Islet of Langerhans (tissue), 1 donor: ENCODE data around the gene LSP1.
"Not testable (repeated sequence)": the region's sequence is repeated elsewhere in the genome, so short reads cannot be mapped to it uniquely, and the experiment has no call there.

Experiments
- FAIRE-seq: peaks from one replicate; lab custom pipeline; 2011; peaks lifted over from hg19 to GRCh38; lab: Jason Lieb, UNC

LSP1 gene

DNA sequence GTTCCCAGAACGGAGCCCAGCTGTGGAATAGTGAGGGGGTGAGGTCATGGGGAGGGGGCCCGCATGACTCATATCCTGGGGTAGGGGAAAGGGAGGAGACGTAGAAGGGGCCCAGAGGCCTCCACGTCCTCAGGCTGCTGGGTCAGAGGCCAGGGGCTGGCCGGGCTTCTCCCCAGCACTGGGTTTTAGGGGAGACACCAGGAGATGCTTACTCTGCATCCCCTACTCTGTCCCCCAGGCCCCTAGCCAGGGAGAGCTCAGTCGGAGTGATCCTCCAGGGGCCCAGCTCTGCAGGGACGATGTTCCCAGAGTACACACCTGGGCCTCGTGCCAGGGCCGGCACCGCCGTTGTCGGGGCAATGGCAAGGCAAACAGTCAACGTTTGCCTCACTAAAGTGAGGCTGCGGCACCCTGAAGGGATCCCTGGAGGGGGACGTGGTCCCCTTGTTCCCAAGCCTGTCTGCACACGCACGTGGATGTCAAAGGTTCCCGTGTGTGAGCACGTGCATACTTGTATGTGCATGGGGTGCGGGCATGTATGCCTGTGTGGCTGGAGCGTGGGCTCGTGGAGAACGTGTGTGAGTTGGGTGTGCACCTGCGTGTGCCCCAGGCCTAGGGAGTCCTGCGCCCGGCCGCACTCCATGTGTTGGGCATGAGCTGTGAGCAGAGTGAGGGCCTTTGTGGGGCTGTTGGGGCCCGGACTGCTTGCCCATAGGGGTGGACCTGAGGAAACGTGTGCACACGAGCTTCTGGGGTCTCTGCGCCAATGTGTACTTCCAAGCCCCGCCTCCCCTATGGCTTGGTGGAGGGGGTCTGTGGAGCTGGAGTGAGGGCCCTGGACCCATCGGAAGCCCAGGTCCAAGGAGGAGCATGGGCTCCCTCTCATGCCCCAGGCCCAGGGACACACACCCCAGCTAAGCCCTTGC, 24.6 kb downstream of the LSP1 start:
- FAIRE-seq, result no peak

DNA sequence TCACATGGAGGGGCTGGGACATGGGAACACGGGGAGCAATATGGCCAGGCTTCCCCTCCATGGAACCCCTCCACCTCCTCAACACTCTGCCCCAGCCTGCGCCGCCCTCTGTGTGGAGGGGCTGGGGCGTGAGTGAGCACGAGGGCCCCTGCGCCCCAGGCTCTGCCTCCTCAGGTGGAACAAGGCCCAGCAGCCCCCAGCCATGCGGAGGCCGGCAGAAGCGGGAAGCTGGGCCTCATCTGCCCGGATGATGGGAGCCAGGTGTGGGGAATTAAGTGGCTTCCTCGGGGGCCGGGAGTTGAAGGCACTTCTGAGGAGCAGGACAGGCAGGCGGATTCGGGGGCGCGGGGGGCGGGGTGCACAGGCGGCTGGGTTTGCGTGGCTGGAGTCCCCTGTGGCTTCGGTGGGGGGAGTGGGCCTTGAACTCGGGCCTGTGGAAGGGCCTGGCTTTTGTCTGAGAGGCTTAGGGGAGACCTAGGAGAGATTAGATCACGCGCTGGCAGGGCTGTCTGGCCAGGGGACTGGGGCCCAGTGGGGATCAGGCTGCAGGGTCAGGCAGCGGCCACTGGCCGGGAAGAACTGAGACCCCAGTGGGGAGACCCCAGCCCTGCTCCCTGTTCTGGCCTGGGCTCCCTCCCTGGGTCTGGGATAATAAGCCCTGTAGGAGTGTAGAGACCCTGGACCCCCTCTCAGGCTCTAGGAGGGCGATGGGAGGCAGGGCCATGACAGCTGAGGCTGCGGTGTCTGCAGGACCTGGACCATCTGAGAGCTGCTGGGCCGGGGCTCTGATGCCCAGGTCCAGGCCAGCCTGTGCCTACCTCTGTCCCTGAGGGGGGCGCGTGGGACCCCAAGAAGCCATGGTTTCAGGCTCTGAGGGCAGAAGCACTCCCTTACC, 25.5 kb downstream of the LSP1 start:
- no peak for FAIRE-seq

DNA sequence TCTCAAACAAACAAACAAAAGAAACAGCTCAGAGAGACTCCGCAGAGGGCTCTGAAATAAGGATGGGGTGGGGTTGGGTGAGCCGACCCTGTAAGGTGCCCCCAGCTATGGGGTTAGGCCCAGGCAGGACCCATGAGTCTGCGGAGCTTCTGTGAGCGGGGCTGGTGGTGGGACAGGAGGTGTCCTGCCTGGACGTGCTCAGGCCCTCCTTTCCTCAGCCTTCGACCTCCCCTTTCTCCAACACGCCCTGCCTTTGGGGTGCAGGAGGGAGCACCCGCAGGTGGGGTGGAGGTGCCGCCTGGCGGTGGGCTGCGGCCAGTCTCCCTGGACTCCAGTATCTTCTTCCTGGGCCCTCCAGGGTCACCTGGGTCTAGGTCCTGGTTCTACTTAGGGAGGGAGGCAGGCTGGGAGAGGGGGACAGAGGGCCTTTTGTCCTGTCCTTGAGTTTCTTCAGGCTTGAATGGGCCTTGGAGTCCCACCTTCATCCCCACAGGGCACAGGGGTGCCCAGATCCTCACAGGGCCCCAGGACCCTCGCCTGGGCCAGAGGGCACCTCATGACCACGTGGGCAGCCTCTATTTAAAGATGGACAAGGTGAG, 26.6 kb downstream of the LSP1 start:
- no peak for FAIRE-seq

DNA sequence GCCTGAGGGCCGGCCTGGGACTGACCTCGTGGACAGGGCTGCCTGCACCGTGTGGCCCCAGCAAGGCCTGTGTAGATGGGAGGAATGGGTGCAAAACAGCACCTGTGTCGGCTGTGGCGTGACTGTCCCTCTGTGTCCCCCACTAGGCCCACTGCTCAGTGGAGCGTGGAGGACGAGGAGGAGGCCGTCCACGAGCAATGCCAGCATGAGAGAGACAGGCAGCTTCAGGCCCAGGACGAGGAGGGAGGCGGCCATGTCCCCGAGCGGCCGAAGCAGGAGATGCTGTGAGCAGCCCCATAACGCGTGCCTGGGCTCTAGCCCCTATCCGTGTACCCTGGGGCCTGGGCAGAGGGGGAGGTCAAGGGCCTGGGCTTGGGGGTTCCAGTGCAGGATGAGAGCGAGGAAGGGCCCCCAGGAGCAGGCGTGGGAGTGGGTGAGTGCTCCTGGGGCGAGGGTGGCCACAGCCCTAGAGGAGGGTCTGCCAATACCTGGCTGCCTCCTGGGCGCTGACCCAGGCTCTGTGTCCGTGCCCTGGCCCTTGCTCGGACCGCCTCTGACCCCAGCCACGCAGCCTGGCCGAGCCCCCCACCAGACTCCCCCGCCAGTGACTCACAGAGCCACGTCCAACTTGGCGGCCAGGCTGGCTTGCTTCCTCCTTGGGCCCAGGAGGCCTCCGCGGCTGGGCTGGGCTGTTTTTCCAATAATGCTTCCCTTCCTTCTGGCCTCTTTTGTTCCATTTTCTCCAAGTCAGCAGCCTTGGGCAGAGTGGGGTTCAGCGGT, 27.2 kb downstream of the LSP1 start:
- no peak for FAIRE-seq

DNA sequence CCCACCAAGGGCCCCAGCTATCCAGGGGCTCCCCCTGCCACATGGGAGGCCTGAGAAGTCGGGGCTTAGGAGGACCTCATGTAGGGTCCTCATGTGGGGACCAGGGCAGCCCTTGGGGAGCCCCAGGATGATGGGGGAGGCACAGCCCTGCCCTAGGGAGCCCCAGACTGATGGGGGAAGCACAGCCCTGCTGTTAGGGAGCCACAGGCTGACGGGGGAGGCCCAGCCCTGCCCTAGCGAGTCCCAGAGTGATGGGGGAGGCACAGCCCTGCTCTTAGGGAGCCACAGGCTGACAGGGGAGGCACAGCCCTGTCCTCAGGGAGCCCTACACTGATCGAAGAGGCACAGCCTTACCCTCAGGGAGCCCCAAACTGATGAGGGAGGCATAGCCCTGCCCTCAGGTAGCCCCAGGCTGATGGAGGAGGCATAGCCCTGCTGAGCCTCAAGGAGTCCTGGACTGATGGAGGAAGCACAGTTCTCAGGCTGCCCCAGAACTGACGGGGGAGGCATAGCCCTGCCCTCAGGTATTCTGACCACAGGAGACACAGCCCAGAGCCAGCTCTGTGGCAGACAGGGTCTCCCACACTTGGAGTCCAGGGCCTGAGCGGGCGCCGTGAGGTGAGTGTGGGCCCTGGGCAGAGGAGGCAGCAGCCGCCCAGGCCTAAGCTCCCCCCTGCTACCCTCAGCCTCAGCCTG, 28.0 kb downstream of the LSP1 start:
- FAIRE-seq, result no peak

DNA sequence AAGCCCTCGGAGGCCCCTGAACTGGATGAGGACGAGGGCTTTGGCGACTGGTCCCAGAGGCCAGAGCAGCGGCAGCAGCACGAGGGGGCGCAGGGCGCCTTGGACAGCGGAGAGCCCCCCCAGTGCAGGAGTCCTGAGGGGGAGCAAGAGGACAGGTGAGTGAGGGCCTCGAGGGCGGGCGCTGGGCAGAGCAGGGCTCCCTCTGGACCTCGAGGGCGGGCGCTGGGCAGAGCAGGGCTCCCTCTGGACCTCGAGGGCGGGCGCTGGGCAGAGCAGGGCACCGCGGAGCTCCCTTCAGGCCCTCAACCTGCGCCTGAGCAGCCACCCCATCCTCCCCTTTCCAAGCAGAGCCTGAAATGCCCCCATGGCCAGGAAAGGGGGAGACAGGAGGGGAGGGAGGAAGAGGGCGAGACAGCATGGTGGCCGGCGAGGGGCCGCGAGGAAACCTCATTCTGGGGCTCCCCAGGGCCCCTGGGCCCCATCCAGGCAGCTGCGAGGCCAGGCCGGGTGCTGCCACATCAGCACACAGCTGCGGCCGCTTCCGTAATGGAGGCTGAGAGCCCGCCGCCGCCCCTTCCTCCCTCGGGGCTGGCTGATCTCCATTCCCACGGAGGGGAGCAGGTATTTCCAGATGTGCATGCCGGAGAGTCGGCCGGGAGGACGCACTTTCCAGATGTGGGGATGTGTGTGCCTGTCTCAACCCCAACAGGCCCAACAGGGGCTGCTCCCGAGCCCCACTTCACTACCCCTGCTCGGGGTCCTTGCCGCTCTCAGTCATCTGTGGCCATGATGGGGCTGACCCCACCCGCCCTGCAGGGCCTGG, 28.8 kb downstream of the LSP1 start:
- FAIRE-seq, result no peak

DNA sequence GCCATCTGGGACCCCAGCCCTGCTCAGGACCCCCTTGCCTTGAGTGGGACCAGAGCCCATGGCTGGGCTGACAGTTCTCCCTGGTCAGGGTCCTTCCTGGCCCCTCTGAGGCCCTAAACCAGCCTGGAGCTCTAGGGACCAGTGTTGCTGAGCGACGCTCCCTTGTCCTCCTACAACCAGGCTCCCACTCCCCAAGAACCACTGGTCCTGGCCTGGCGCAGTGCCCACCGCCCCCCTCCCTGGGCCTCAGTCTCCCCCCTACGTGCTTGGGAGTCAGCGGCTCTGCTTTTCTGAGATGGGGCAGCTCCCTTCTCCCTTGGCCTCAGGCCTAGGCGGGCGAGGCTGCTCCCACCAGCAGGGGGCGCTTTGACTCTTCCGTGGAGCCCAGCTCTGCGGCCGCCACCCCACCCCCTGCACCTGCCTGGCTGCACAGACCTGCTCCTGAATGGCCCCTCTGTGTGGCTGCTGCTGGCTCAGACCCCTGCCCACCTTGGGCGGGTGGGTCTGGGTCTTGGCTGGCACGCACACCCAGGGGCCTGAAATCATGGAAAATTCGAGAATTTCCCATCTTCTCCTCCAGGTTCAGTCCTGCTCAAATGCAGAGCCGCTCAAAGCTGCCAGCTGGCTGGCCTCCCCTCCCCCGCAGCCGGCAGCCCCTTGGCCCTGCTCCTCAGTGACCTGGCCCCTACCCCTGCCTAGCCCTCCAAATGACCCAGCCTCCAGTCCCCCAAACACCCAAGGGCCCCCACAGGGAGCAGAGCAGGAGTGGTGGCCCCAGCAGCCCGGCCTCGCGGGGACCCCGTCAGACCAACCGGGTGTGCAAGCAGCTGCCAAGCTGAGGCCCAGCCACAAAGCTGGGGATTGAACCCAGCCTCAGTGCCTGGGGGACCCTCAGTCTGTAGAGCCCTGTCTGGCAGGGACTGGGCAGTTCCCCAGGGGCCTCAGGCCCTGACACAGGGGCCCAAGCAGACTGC, 29.7 kb downstream of the LSP1 start:
- FAIRE-seq, result no peak

DNA sequence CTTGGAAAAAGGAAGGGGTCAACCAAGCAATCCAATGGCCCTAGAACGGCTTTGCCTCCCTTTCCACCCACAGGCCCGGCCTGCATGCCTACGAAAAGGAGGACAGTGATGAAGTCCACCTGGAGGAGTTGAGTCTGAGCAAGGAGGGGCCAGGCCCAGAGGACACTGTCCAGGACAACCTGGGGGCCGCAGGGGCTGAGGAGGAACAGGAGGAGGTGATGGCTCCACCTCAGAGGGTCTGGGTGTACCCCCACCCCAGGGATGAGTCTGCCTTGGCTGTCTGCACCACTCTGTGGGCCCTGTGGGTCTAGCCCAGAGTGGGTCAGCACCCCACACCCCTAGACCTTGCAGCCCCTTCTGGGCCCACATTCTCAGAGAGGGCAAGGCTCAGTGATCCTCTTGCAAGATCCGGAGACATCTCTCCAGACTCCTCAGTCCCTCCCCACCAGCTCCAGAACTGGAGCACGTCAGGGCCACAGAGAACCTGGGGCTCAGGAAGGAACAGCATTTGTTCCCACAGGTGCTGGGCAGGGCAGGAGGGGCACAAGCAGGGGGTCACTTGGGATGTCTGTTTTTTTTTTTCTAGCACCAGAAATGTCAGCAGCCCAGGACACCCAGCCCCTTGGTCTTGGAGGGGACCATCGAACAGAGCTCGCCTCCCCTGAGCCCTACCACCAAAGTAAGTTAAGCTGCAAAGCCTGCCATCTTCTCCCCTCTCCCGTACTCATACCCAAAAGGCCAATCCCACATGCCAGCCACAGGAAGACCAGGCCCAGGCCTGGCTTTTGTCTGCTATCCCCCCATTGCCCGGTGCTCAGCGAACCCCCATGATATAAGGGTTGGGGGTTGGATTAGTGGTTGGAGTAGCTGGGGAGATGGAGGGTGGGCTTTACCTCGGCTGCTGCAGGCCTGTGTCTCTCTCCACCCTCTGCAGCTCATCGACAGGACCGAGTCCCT, 30.7 kb downstream of the LSP1 start:
- no peak for FAIRE-seq

DNA sequence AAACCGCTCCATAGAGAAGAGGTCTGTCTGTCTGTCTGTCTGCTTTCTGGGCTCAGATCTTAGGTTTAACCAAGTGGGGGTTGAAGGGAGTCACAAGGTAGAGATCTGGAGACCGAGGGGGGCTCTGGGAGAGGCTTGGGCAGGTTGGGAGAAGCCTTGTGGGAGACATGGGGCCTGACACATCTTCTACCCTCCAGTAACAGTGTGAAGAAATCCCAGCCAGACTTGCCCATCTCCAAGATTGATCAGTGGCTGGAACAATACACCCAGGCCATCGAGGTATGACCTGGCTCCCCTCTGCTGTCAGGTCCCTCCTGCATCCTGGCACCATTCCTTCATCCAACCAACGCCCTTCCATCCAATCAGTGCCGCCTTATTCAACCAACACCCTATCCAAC, 31.4 kb downstream of the LSP1 start:
- no peak for FAIRE-seq

DNA sequence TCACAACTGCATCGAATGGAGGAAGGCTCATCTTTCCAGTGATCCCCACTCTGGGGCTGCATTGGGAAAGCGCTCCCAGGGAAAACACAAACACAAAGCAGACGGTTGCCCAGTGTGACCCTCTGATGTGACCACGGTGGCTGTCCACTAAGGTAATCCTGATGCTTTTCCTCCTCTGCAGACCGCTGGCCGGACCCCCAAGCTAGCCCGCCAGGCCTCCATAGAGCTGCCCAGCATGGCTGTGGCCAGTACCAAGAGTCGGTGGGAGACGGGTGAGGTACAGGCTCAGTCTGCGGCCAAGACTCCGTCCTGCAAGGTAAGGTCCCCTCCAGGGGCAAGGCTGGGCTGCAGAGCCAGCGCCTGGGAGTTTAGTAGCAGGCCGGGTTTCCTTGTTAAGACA, 33.7 kb downstream of the LSP1 start:
- FAIRE-seq, result not testable (repeated sequence)

DNA sequence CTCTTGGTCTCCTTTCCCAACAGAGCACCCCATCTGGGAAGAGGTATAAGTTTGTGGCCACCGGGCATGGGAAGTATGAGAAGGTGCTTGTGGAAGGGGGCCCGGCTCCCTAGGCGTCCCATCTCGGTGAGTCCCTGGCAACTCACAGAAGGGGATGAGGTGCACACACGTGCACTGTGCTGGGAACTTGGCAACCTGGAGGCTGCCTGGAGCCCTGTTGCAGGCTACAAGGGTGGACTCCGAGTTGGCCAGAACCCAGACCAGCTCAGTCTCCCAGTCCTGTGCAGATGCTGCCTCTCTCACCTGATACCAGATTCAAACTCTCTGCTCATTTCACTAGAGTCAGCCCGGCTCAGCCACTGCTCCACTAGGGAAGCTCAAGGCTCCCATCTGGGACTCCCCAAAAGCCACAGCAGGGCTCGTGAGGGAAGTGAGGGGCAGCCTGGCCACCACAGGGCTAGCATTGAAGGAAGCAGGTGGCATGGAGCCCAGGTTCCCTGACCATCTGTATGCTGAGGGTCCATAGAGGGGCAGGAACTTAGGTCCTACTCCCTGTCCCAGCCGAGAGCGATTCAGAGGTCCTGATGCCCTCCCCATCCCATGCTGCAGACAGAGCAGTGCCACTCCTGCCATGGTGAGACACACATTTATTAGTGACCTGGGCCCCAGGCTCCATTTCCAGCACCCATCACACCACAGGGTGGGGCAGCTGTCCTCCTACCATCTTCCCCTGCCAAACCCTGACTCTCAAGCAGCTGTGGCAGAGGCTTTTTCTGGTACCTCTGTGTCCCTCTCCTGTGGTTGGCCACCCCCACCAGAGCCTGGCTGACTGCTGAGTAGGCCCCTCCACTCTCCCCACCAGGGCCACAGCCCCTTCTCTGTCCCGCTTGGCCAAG, 34.8 kb downstream of the LSP1 start:
- no peak for FAIRE-seq

DNA sequence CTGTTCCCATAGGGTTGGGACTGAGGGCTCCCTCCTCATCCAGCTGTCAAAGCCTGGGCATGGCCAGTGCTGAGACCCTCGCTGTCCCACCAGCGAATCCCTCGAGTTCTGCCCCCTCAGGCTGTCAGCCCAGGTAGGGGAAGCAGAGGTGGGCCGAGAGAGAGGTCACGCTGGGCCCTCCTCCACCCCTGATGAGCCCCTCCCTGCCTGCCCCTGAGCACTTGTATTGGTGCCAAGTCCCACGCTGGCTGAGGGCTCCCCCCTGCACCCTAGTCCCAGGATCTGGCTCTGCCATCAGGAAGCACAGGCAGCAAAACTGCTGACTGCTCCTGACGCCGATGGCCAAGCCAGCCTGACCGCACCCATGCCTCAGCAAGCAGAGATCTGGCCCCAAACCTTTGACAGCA, 35.5 kb downstream of the LSP1 start:
- no peak for FAIRE-seq

DNA sequence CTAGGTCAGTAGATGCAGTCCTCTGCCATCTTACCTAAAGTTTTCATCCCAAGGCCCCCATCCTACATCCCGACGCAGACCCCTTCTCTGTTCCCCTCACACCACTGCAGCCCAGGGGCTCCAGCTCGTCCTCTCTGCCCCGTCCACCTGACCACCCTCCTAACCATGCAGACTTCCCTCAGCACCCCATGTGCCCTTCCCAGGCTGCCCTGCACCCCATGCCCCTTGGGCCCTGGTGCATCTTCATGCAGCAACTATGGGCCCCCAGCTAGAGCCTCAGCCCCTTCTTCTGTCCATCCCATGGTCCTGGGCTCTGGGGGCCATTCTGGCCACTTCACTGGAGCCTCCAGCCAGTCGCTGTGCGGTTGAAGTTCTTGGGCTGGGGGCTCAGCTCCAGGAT, 35.9 kb downstream of the LSP1 start:
- no peak for FAIRE-seq

DNA sequence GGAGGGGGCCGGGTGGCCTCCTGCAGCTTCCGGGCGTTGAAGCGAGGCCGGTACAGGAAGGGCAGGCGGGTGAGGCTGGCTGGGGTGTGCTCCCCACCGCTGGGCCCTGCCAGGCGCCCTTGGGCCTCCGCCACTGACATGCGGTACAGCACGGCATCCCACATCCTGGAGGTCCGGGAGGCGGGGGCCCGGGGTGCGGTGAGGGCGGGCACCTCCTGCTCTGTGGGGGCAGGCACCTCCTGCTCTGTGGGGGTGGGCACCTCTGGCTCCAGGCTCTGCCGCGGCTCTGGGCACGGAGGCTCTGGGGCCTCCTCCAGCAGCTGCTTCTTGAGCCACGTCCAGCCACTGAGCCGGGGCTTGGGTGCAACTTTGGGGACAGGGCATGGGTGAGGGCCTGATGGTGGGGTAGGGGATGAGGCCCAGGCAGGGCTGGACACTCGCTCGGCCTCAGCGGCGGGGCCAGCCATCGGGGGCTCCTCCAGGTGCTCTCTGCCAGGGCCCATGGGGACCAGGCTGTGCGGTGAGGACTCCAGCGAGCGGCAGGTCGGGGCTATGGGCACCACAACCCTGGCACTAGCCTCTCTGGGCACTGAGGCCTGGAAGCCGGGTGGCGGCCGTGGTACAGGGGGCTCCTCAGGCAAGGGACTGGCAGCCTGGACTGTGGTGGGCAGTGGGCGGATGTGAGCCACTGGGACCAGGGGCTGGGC, 36.5 kb downstream of the LSP1 start:
- FAIRE-seq, result no peak

DNA sequence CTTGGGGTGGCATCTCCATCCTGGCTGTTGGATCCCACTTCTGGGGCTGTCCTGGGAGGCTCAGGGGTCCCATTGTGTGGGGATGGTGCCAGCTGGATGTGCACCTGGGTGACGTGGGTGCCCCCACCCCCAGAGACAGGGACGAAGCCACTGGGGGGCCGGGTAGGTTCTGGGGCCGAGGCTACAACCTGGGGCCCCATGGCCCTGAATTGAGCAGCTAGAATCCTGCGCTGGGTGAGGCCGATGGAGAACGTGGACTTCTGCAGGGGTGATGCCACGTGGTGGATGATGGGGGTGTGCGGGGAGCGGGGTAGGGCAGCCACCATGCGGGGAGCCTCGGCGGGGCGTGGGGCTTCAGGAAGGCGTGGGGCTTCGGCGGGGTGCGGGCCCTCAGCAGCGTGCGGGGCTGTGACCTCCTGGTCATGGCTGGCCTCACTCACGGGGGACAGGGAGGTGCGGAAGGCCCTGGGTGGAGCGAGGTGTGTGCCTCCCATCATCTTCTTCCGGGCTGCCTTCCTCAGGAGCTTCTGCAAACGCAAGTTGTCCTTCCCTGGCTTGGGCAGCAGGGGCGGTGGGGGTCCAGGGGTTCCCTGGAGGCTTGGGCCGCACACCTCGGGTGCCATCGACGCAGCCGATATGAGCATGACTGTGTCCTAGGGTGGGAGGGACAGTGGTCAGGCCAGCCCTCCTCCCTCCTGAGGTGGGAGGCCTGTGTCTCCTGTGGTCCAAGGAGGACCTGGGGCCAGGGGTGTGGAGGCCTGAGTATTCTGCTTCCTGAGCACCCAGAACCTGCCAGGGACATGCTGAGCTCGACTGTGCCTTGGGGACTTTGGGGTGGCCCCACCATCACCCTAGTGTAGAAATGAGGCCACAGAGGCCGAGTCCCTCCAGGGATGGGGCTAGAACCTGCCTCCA, 37.3 kb downstream of the LSP1 start:
- no peak for FAIRE-seq
